Measurements from ENCODE around the gene TEK. TPM values are rescaled to one million over a fixed set of nuclear protein-coding genes. Genes with fewer than 3 reads are reported as not detected.

The TEK gene
- polyA plus RNA-seq, 2 of the 4 experiments (the other 2 are of a cell fraction): 0.04 TPM; not detected in 1

DNA sequence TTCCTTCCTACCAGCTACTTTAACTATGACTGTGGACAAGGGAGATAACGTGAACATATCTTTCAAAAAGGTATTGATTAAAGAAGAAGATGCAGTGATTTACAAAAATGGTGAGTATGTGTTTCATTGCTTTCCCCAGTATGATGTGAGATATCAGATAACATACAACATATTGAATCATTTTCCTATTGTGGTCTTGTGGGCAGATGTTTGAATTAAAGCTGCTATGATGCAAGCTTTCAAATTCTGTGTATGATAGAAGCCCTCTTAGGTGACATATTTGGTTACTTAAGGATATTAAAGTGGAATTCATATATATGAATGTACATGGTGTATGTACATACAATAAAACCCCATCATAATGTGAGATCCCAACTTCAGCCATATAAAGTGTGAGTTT, 59.5 kb downstream of the TEK start:
- H3K4me1 ChIP-seq: no peaks in the 10 kb centered on the region
- no peak overlapping the region for H3K4me3 ChIP-seq
- no peak for DNase-seq (ENCODE audit: low read depth in 1 of 2, low spot score in 1 of 2)
- no peak overlapping the region for H3K4me2 ChIP-seq
- TF ChIP-seq REST (IDR thresholded peaks at IDR 0.05) (no peak), EP300 (IDR thresholded peaks at IDR 0.05) (no peak), HDAC2 (IDR thresholded peaks at IDR 0.05) (no peak)
- TF ChIP-seq, protein P1, sequence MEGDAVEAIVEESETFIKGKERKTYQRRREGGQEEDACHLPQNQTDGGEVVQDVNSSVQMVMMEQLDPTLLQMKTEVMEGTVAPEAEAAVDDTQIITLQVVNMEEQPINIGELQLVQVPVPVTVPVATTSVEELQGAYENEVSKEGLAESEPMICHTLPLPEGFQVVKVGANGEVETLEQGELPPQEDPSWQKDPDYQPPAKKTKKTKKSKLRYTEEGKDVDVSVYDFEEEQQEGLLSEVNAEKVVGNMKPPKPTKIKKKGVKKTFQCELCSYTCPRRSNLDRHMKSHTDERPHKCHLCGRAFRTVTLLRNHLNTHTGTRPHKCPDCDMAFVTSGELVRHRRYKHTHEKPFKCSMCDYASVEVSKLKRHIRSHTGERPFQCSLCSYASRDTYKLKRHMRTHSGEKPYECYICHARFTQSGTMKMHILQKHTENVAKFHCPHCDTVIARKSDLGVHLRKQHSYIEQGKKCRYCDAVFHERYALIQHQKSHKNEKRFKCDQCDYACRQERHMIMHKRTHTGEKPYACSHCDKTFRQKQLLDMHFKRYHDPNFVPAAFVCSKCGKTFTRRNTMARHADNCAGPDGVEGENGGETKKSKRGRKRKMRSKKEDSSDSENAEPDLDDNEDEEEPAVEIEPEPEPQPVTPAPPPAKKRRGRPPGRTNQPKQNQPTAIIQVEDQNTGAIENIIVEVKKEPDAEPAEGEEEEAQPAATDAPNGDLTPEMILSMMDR (IDR thresholded peaks at IDR 0.05): no peak
- FAIRE-seq: no peak
- 0% methylated on average over 1 of the region's 1 CpG for WGBS (ENCODE audit: missing lambda C conversion rate)
- no peak overlapping the region for H3K27ac ChIP-seq
- ChIA-PET CTCF (interaction anchor here (1.2 to 1.5 kb wide), 2 partner anchors 9 to 135 kb away, joined by 3 read pairs; no protein-coding TSS in a partner anchor), POLR2A (no interaction called here)
- H3K9me3 ChIP-seq: no peaks in the 10 kb centered on the region
- no peak for ATAC-seq

DNA sequence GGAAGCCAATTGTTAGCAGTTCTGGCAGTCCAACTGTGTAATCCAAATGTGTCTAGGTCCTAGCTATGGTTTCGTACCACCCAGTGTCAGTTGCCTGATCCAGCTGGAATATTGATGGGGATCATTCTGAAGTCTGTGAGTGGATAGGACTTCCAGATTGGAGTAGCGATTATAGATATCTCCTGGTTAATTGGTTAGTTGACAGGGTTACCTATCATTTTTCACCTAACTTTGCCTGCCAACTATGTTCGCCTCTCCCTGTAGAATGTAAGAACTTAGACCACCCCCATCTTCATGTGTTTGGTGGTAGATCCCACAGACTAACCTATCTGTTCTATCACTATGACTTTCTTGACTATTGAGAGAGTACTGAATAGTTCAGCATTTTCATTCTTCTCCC, 59.9 kb downstream of the TEK start:
- Histone ChIP-seq H3K4me3 (no peak overlapping the region), H3K27ac (no peak overlapping the region), H3K4me1 (no peaks in the 10 kb centered on the region), H3K9me3 (no peaks in the 10 kb centered on the region), H3K4me2 (no peak overlapping the region)
- POLR2A ChIA-PET: no interaction called here
- ATAC-seq (no peak), DNase-seq (ENCODE audit: low read depth in 1 of 2, low spot score in 1 of 2) (no peak), FAIRE-seq (no peak)
- TF ChIP-seq, protein P2, sequence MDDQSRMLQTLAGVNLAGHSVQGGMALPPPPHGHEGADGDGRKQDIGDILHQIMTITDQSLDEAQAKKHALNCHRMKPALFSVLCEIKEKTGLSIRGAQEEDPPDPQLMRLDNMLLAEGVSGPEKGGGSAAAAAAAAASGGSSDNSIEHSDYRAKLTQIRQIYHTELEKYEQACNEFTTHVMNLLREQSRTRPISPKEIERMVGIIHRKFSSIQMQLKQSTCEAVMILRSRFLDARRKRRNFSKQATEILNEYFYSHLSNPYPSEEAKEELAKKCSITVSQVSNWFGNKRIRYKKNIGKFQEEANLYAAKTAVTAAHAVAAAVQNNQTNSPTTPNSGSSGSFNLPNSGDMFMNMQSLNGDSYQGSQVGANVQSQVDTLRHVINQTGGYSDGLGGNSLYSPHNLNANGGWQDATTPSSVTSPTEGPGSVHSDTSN (IDR thresholded peaks at IDR 0.05): no peak
- TF ChIP-seq KDM5A (IDR thresholded peaks at IDR 0.05): no peak
- TF ChIP-seq HDAC2 (IDR thresholded peaks at IDR 0.05): no peak
- no peak for TF ChIP-seq FOXS1 (CRISPR knock-in tag; IDR thresholded peaks at IDR 0.05)
- 68% methylated on average over 3 of the region's 3 CpGs for WGBS (ENCODE audit: missing lambda C conversion rate)
- CTCF ChIA-PET: interaction anchor here (1.2 to 1.5 kb wide), 2 partner anchors 10 to 136 kb away, joined by 3 read pairs; no protein-coding TSS in a partner anchor

DNA sequence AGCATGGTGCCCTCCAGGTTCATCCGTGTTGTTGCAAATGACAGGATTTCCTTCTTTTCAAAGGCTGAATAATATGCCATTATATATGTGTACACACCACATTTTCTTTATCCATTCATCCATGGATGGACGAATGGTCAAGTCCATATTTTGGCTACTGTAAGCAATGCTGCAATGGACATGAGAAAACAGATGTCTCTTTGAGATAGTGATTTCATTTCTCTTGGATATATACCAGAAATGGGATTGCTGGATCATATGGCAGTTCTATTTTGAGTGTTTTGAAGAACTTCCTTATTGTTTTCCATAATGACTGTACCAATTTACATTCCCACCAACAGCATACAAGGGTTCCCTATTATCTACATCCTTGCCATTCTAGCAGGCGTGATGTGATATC, 67.9 kb downstream of the TEK start:
- Histone ChIP-seq H3K9me3 (peaks cover 4% of the 10 kb centered on the region; the same call in 2 of the 3 replicates), H3K4me2 (no peak overlapping the region), H3K27ac (no peak overlapping the region), H3K4me3 (no peak overlapping the region), H3K4me1 (no peaks in the 10 kb centered on the region)
- 29% methylated on average over 3 of the region's 3 CpGs for WGBS (ENCODE audit: missing lambda C conversion rate)
- DNase-seq (ENCODE audit: low read depth in 1 of 2, low spot score in 1 of 2) (no peak), ATAC-seq (no peak), FAIRE-seq (peak; percentile 32)
- ChIA-PET POLR2A (no interaction called here), CTCF (interaction anchor here (1.2 kb wide), 1 partner anchor 101 kb away, joined by 3 read pairs; no protein-coding TSS in a partner anchor)
- TF ChIP-seq FOSB (CRISPR knock-in tag; IDR thresholded peaks at IDR 0.05): no peak
- TF ChIP-seq MYC (IDR thresholded peaks at IDR 0.05; ENCODE audit: borderline replicate concordance, low read length): no peak
- TF ChIP-seq ZC3H11A (IDR thresholded peaks at IDR 0.05): no peak
- TF ChIP-seq JUNB (IDR thresholded peaks at IDR 0.05): no peak
- TF ChIP-seq ZNF302 (CRISPR knock-in tag; IDR thresholded peaks at IDR 0.05): no peak
- no peak for TF ChIP-seq RFX5 (IDR thresholded peaks at IDR 0.05)
- TF ChIP-seq ZSCAN20 (CRISPR knock-in tag; IDR thresholded peaks at IDR 0.05): no peak
- TF ChIP-seq HDAC2 (IDR thresholded peaks at IDR 0.05): no peak
- TF ChIP-seq KDM1A (IDR thresholded peaks at IDR 0.05; ENCODE audit: low read depth): no peak
- TF ChIP-seq, protein P3, sequence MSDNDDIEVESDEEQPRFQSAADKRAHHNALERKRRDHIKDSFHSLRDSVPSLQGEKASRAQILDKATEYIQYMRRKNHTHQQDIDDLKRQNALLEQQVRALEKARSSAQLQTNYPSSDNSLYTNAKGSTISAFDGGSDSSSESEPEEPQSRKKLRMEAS (IDR thresholded peaks at IDR 0.05): no peak
- no peak for TF ChIP-seq POLR2AphosphoS2 (conservative IDR thresholded peaks at IDR 0.05; ENCODE audit: low read length)
- no peak for TF ChIP-seq MAFK (IDR thresholded peaks at IDR 0.05; ENCODE audit: partially characterized antibody)
- TF ChIP-seq CBX2 (IDR thresholded peaks at IDR 0.05; ENCODE audit: borderline replicate concordance, low read depth): no peak
- TF ChIP-seq HES2 (IDR thresholded peaks at IDR 0.05): no peak
- no peak for TF ChIP-seq CEBPB (IDR thresholded peaks at IDR 0.05)
- TF ChIP-seq EP300 (IDR thresholded peaks at IDR 0.05): no peak
